ENCODE data around the gene NOSIP. TPM values are rescaled to one million over a fixed set of nuclear protein-coding genes. Genes with fewer than 3 reads are reported as not detected.

NOSIP gene
- total RNA-seq, 1 experiment from 2014 or later, result 97.9 TPM

DNA sequence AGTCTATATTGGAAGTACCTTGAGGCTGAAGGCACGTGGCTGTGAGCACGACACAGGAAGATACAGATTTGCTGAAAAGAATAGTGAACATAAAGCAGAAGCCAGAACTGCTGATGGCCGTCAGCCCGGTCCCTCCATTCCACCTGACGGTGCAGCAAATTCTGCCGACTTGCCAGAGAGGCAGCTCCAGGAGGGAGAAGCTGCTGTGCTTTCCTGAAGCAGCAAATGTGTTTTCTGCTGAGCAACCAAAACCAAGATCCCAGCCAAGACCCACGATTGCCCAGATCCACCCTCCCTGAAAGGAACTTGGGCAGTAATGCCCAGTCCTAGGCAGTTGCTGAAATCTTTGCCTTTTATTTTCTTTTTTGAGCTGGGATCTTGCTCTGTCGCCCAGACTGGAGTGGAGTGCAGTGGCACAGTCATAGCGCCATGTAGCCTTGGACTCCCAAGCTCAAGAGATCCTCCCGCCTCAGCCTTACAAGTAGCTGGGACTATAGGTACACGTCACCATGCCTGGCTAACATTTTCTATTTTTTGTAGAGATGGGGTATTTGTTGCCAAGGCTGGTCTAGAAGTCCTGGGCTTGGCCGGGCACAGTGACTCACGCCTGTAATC is 59.5 kb downstream of the NOSIP start:
- no peak for ATAC-seq
- DNase-seq (ENCODE audit: low spot score), result no peak
- H3K9me3 Mint-ChIP-seq, result no peaks in the 10 kb centered on the region
- ChIA-PET CTCF (interaction anchor here (0.9 kb wide), 1 partner anchor 26 kb away, joined by 5 read pairs; no protein-coding TSS in a partner anchor), POLR2A (no interaction called here)
- H3K27me3 Mint-ChIP-seq (ENCODE audit: low read depth), result no peaks in the 10 kb centered on the region
- no peak overlapping the region for H3K4me3 Mint-ChIP-seq
- TF ChIP-seq GRHL2 (CRISPR knock-in tag; IDR thresholded peaks at IDR 0.05; ENCODE audit: insufficient replicate concordance, severe bottlenecking) (no peak), SOX15 (CRISPR knock-in tag; IDR thresholded peaks at IDR 0.05) (no peak), IRF2 (CRISPR knock-in tag; IDR thresholded peaks at IDR 0.05; ENCODE audit: borderline replicate concordance, low read depth) (no peak), ZNF219 (CRISPR knock-in tag; IDR thresholded peaks at IDR 0.05; ENCODE audit: borderline replicate concordance) (no peak), NFATC4 (CRISPR knock-in tag; IDR thresholded peaks at IDR 0.05) (no peak), SMAD3 (CRISPR knock-in tag; IDR thresholded peaks at IDR 0.05; ENCODE audit: borderline replicate concordance) (no peak), RELA (CRISPR knock-in tag; IDR thresholded peaks at IDR 0.05; ENCODE audit: borderline replicate concordance) (no peak), ESRRA (CRISPR knock-in tag; IDR thresholded peaks at IDR 0.05; ENCODE audit: borderline replicate concordance) (no peak)
- TF ChIP-seq, protein P1, sequence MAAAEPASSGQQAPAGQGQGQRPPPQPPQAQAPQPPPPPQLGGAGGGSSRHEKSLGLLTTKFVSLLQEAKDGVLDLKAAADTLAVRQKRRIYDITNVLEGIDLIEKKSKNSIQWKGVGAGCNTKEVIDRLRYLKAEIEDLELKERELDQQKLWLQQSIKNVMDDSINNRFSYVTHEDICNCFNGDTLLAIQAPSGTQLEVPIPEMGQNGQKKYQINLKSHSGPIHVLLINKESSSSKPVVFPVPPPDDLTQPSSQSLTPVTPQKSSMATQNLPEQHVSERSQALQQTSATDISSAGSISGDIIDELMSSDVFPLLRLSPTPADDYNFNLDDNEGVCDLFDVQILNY (CRISPR knock-in tag; IDR thresholded peaks at IDR 0.05), result no peak
- TF ChIP-seq, protein P2, sequence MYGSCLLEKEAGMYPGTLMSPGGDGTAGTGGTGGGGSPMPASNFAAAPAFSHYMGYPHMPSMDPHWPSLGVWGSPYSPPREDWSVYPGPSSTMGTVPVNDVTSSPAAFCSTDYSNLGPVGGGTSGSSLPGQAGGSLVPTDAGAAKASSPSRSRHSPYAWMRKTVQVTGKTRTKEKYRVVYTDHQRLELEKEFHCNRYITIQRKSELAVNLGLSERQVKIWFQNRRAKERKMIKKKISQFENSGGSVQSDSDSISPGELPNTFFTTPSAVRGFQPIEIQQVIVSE (CRISPR knock-in tag; IDR thresholded peaks at IDR 0.05; ENCODE audit: borderline replicate concordance), result no peak
- TF ChIP-seq, protein P3, sequence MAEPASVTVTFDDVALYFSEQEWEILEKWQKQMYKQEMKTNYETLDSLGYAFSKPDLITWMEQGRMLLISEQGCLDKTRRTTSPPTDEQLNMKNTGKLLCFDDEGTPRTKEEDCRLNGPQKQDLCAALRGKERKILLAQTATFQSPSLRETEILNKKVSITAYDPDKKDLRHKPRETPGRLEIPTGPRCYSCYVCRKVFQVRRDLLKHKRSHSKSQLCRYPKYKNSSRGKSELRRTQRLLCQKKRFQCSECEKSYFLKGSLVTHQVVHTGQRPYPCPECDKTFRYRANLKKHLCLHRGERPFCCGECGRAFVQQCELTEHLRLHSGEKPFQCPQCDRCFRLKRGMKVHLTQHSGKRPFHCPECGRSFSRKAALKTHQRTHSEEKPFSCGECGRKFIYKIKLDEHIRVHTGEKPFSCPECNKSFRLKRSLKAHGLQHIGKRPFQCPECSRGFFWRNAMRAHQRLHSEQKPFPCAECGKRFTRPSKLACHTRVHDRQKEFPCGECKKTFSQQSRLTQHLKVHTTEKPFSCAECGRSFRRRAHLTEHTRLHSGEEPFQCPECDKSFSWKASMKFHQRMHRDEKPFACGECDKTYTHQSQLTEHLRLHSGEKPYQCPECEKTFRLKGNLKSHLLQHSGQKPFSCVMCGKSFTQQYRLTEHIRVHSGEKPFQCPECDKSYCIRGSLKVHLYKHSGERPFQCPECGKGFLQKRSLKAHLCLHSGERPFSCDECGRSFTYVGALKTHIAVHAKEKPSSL (CRISPR knock-in tag; conservative IDR thresholded peaks at IDR 0.05), result no peak
- TF ChIP-seq, protein P4, sequence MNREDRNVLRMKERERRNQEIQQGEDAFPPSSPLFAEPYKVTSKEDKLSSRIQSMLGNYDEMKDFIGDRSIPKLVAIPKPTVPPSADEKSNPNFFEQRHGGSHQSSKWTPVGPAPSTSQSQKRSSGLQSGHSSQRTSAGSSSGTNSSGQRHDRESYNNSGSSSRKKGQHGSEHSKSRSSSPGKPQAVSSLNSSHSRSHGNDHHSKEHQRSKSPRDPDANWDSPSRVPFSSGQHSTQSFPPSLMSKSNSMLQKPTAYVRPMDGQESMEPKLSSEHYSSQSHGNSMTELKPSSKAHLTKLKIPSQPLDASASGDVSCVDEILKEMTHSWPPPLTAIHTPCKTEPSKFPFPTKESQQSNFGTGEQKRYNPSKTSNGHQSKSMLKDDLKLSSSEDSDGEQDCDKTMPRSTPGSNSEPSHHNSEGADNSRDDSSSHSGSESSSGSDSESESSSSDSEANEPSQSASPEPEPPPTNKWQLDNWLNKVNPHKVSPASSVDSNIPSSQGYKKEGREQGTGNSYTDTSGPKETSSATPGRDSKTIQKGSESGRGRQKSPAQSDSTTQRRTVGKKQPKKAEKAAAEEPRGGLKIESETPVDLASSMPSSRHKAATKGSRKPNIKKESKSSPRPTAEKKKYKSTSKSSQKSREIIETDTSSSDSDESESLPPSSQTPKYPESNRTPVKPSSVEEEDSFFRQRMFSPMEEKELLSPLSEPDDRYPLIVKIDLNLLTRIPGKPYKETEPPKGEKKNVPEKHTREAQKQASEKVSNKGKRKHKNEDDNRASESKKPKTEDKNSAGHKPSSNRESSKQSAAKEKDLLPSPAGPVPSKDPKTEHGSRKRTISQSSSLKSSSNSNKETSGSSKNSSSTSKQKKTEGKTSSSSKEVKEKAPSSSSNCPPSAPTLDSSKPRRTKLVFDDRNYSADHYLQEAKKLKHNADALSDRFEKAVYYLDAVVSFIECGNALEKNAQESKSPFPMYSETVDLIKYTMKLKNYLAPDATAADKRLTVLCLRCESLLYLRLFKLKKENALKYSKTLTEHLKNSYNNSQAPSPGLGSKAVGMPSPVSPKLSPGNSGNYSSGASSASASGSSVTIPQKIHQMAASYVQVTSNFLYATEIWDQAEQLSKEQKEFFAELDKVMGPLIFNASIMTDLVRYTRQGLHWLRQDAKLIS (CRISPR knock-in tag; IDR thresholded peaks at IDR 0.05; ENCODE audit: borderline replicate concordance), result no peak
- TF ChIP-seq, protein P5, sequence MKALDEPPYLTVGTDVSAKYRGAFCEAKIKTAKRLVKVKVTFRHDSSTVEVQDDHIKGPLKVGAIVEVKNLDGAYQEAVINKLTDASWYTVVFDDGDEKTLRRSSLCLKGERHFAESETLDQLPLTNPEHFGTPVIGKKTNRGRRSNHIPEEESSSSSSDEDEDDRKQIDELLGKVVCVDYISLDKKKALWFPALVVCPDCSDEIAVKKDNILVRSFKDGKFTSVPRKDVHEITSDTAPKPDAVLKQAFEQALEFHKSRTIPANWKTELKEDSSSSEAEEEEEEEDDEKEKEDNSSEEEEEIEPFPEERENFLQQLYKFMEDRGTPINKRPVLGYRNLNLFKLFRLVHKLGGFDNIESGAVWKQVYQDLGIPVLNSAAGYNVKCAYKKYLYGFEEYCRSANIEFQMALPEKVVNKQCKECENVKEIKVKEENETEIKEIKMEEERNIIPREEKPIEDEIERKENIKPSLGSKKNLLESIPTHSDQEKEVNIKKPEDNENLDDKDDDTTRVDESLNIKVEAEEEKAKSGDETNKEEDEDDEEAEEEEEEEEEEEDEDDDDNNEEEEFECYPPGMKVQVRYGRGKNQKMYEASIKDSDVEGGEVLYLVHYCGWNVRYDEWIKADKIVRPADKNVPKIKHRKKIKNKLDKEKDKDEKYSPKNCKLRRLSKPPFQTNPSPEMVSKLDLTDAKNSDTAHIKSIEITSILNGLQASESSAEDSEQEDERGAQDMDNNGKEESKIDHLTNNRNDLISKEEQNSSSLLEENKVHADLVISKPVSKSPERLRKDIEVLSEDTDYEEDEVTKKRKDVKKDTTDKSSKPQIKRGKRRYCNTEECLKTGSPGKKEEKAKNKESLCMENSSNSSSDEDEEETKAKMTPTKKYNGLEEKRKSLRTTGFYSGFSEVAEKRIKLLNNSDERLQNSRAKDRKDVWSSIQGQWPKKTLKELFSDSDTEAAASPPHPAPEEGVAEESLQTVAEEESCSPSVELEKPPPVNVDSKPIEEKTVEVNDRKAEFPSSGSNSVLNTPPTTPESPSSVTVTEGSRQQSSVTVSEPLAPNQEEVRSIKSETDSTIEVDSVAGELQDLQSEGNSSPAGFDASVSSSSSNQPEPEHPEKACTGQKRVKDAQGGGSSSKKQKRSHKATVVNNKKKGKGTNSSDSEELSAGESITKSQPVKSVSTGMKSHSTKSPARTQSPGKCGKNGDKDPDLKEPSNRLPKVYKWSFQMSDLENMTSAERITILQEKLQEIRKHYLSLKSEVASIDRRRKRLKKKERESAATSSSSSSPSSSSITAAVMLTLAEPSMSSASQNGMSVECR (CRISPR knock-in tag; IDR thresholded peaks at IDR 0.05; ENCODE audit: borderline replicate concordance), result no peak
- TF ChIP-seq, protein P6, sequence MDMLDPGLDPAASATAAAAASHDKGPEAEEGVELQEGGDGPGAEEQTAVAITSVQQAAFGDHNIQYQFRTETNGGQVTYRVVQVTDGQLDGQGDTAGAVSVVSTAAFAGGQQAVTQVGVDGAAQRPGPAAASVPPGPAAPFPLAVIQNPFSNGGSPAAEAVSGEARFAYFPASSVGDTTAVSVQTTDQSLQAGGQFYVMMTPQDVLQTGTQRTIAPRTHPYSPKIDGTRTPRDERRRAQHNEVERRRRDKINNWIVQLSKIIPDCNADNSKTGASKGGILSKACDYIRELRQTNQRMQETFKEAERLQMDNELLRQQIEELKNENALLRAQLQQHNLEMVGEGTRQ (CRISPR knock-in tag; IDR thresholded peaks at IDR 0.05), result no peak
- peaks cover 20% of the 10 kb centered on the region for H3K36me3 Mint-ChIP-seq
- 0 out of 2 replicates have a peak overlapping the region, but pooled peaks have one; percentile 36 for H3K27ac Mint-ChIP-seq
- peaks cover 6% of the 10 kb centered on the region for H3K4me1 Mint-ChIP-seq
